H1 (cell line): ENCODE results near the gene BPIFB4. TPM values are rescaled to one million over a fixed set of nuclear protein-coding genes. Genes with fewer than 3 reads are reported as not detected.

Source experiments
- CTCF ChIA-PET: fragments of 300-600 bp; sonication (Branson Sonifier 250); formaldehyde crosslinking; loops from one replicate; lab custom pipeline; 2021; ENCODE audit not compliant: partially characterized antibody; lab: Charles Lee
- POLR2A ChIA-PET: fragments of 300-600 bp; sonication (Branson Sonifier 250); formaldehyde crosslinking; loops from one replicate; lab custom pipeline; 2021; ENCODE audit warnings: inconsistent platforms; ENCODE audit not compliant: partially characterized antibody; lab: Charles Lee
- DNase-seq, 2 experiments: peaks; one replicate each; pipeline versions ENCODE4 v3.0.0 to v3.0.0-alpha.2; 2010 to 2022; ENCODE audit warnings: low spot score in 2 of 2, low read depth in 1 of 2, mixed read lengths in 1 of 2
- FAIRE-seq: peaks from 2 replicates; lab custom pipeline; 2011; peaks lifted over from hg19 to GRCh38; lab: Jason Lieb, UNC
- H2AFZ ChIP-seq: 2 replicates; pipeline ENCODE4 v1.8.1; 2012; ENCODE audit warnings: low read length, inconsistent platforms
- H2AK5ac ChIP-seq: 2 replicates; pipeline ENCODE4 v1.6.1; 2013; ENCODE audit warnings: low read depth, low read length
- H2BK120ac ChIP-seq: replicated peaks from 2 replicates; pipeline ENCODE3; 2013; ENCODE audit warnings: low read depth, low read length, inconsistent platforms
- H2BK12ac ChIP-seq: 2 replicates; pipeline ENCODE4 v1.6.1; 2013; ENCODE audit warnings: low read depth, low read length
- H2BK15ac ChIP-seq: 2 replicates; pipeline ENCODE4 v1.6.1; 2013; ENCODE audit warnings: low read length
- H2BK20ac ChIP-seq: 2 replicates; pipeline ENCODE4 v1.6.1; 2013; ENCODE audit warnings: low read length
- H2BK5ac ChIP-seq: 2 replicates; pipeline ENCODE4 v1.6.1; 2013; ENCODE audit warnings: low read depth, low read length
- H3K14ac ChIP-seq: 2 replicates; pipeline ENCODE4 v1.6.1; 2013; ENCODE audit warnings: inconsistent platforms; ENCODE audit not compliant: insufficient read length
- H3K18ac ChIP-seq: 2 replicates; pipeline ENCODE4 v1.6.1; 2013; ENCODE audit warnings: low read length; ENCODE audit errors: extremely low read depth
- H3K23ac ChIP-seq: 2 replicates; pipeline ENCODE4 v1.6.1; 2013; ENCODE audit warnings: inconsistent platforms; ENCODE audit not compliant: insufficient read length
- H3K23me2 ChIP-seq: 2 replicates; pipeline ENCODE4 v1.6.1; 2013; ENCODE audit warnings: low read depth, low read length
- H3K27ac ChIP-seq: 2 replicates; pipeline ENCODE4 v1.6.1; 2011; ENCODE audit warnings: low read depth, low read length, inconsistent platforms
- H3K27me3 ChIP-seq, 4 experiments: replicated peaks in 1 of 4; 1 replicate in 1 of 4; 2 replicates in 3 of 4; pipeline versions ENCODE4 v1.6.1 to v1.8.1; 2011 to 2013; ENCODE audit warnings: low read length in 3 of 4, mild to moderate bottlenecking in 3 of 4, inconsistent platforms in 2 of 4, mixed read lengths in 2 of 4, moderate library complexity in 1 of 4; ENCODE audit not compliant: control insufficient read depth in 3 of 4, insufficient read depth in 3 of 4; ENCODE audit errors: extremely low read depth in 1 of 4
- H3K36me3 ChIP-seq, 4 experiments: 2 replicates each; pipeline versions ENCODE4 v1.6.1 to v1.8.1; 2011 to 2013; ENCODE audit warnings: mild to moderate bottlenecking in 4 of 4, low read length in 3 of 4, moderate library complexity in 2 of 4, control low read depth in 1 of 4, inconsistent platforms in 1 of 4; ENCODE audit not compliant: insufficient read depth in 4 of 4, control insufficient read depth in 2 of 4
- H3K4ac ChIP-seq: replicated peaks from 2 replicates; pipeline ENCODE3; 2013; ENCODE audit warnings: low read length, low read depth, mixed read lengths, inconsistent platforms; ENCODE audit not compliant: insufficient read length
- H3K4me1 ChIP-seq, 4 experiments: replicated peaks in 1 of 4; 1 replicate in 1 of 4; 2 replicates in 3 of 4; pipeline versions ENCODE4 v1.6.1 to v1.8.1; 2011 to 2013; ENCODE audit warnings: low read length in 3 of 4, inconsistent platforms in 2 of 4, mixed read lengths in 1 of 4; ENCODE audit not compliant: insufficient read depth in 4 of 4, control insufficient read depth in 3 of 4
- H3K4me2 ChIP-seq, 2 experiments: 2 replicates each; pipeline versions ENCODE4 v1.6.1 to v1.8.1; 2011 to 2013; ENCODE audit warnings: low read depth in 2 of 2, low read length in 2 of 2, control low read depth in 1 of 2, inconsistent platforms in 1 of 2, mild to moderate bottlenecking in 1 of 2; ENCODE audit not compliant: insufficient read depth in 1 of 2
- H3K4me3 ChIP-seq, 4 experiments: fragments of 200-600, 300-600 bp in 1 of 4; sonication (generic), shearing (Covaris generic), sonication (Bioruptor Twin) in 1 of 4; 2 replicates each; pipeline versions ENCODE4 v1.5.1 to v1.8.1; 2011 to 2016; ENCODE audit warnings: low read length in 4 of 4, low read depth in 3 of 4, control low read depth in 2 of 4, inconsistent platforms in 2 of 4, mild to moderate bottlenecking in 2 of 4, mixed read lengths in 1 of 4, moderate library complexity in 1 of 4; ENCODE audit not compliant: insufficient read depth in 2 of 4; ENCODE audit errors: extremely low read depth in 1 of 4
- H3K56ac ChIP-seq: replicated peaks from 2 replicates; pipeline ENCODE3; 2013; ENCODE audit warnings: low read depth, mild to moderate bottlenecking, mixed read lengths, low read length, inconsistent platforms; ENCODE audit not compliant: insufficient read length
- H3K79me1 ChIP-seq: 2 replicates; pipeline ENCODE4 v1.6.1; 2013; ENCODE audit warnings: low read depth, low read length, control low read depth
- H3K79me2 ChIP-seq, 2 experiments: 2 replicates each; pipeline versions ENCODE4 v1.6.1 to v1.8.1; 2012 to 2013; ENCODE audit warnings: low read length in 2 of 2, mild to moderate bottlenecking in 2 of 2, inconsistent platforms in 1 of 2; ENCODE audit not compliant: insufficient read depth in 2 of 2, control insufficient read depth in 1 of 2
- H3K9ac ChIP-seq, 4 experiments: replicated peaks in 1 of 4; 1 replicate in 1 of 4; 2 replicates in 3 of 4; pipeline versions ENCODE4 v1.6.1 to v1.8.1; 2011 to 2013; ENCODE audit warnings: low read depth in 3 of 4, low read length in 3 of 4, control low read depth in 2 of 4, mild to moderate bottlenecking in 2 of 4, moderate library complexity in 2 of 4, inconsistent platforms in 1 of 4; ENCODE audit errors: extremely low read depth in 1 of 4
- H3K9me3 ChIP-seq, 2 experiments: 2 replicates each; pipeline versions ENCODE4 v1.6.1 to v1.8.1; 2012 to 2013; ENCODE audit warnings: mild to moderate bottlenecking in 2 of 2, moderate library complexity in 2 of 2, control low read depth in 1 of 2, inconsistent platforms in 1 of 2, low read depth in 1 of 2, low read length in 1 of 2, mixed read lengths in 1 of 2; ENCODE audit not compliant: insufficient read depth in 2 of 2
- H4K20me1 ChIP-seq, 2 experiments: replicated peaks in 1 of 2; 2 replicates each; pipeline versions ENCODE3 to v1.8.1; 2011 to 2013; ENCODE audit warnings: inconsistent platforms in 2 of 2, low read length in 2 of 2, mild to moderate bottlenecking in 1 of 2; ENCODE audit not compliant: insufficient read depth in 2 of 2, control insufficient read depth in 1 of 2
- H4K5ac ChIP-seq: 2 replicates; pipeline ENCODE4 v1.6.1; 2013; ENCODE audit warnings: low read length, low read depth, mixed read lengths, inconsistent platforms; ENCODE audit not compliant: insufficient read length
- H4K8ac ChIP-seq: 2 replicates; pipeline ENCODE4 v1.8.0; 2013; ENCODE audit warnings: mild to moderate bottlenecking, moderate library complexity, low read length, inconsistent platforms; ENCODE audit not compliant: insufficient read depth; ENCODE audit errors: extremely low read depth
- H4K91ac ChIP-seq: replicated peaks from 2 replicates; pipeline ENCODE3; 2013; ENCODE audit warnings: low read length, mixed read lengths, inconsistent platforms; ENCODE audit not compliant: insufficient read length
- ASH2L ChIP-seq: fragments of 200-600, 300-600 bp; sonication (generic); IDR thresholded peaks from one replicate; pipeline ENCODE4 v1.7.1; 2017; ENCODE audit warnings: low read length
- CBX5 ChIP-seq: fragments of 300-800, 300-1000 bp; sonication (generic); IDR thresholded peaks from 2 replicates; pipeline ENCODE4 v1.7.1; 2016; ENCODE audit warnings: antibody characterized with exemption, low read length, low read depth
- CEBPB ChIP-seq: IDR thresholded peaks from 2 replicates; pipeline ENCODE4 v1.6.1; 2012; ENCODE audit warnings: low read depth, low read length
- GABPA ChIP-seq: IDR thresholded peaks from 2 replicates; pipeline ENCODE4 v1.6.1; 2011; ENCODE audit warnings: mild to moderate bottlenecking, low read length, moderate library complexity, borderline replicate concordance; ENCODE audit not compliant: insufficient read depth
- JUND ChIP-seq: IDR thresholded peaks from 2 replicates; pipeline ENCODE4 v1.6.1; 2011; ENCODE audit warnings: mild to moderate bottlenecking, improper control_type of control experiment, low read length
- POU5F1 ChIP-seq: IDR thresholded peaks from 2 replicates; pipeline ENCODE4 v1.6.1; 2011; ENCODE audit warnings: low read depth, mild to moderate bottlenecking, low read length, moderate library complexity
- RAD21 ChIP-seq, 2 experiments: IDR thresholded peaks in 1 of 2; conservative IDR thresholded peaks in 1 of 2; 2 replicates each; pipeline ENCODE4 v1.6.1; 2011; ENCODE audit warnings: low read depth in 2 of 2, low read length in 2 of 2, improper control_type of control experiment in 1 of 2, inconsistent platforms in 1 of 2, mild to moderate bottlenecking in 1 of 2, moderate library complexity in 1 of 2
- SIX5 ChIP-seq: IDR thresholded peaks from 2 replicates; pipeline ENCODE4 v1.6.1; 2011; ENCODE audit warnings: mild to moderate bottlenecking, low read depth, low read length
- SRF ChIP-seq: IDR thresholded peaks from 2 replicates; pipeline ENCODE4 v1.6.1; 2011; ENCODE audit warnings: mild to moderate bottlenecking, low read depth, low read length, moderate library complexity
- TAF7 ChIP-seq: optimal IDR thresholded peaks from 2 replicates; pipeline ENCODE3; 2011; ENCODE audit warnings: low read depth, mild to moderate bottlenecking, inconsistent platforms, low read length, moderate library complexity, borderline replicate concordance
- WGBS, 2 experiments: shearing (Covaris generic) in 1 of 2; methylation state at CpG; one replicate each; pipeline versions ENCODE4 v1.1.6 to v1.1.7; 2013 to 2015; ENCODE audit warnings: low lambda C conversion rate in 2 of 2, mixed read lengths in 2 of 2, inconsistent platforms in 1 of 2, low coverage in 1 of 2, missing lambda C conversion rate in 1 of 2; ENCODE audit not compliant: insufficient replicate concordance in 2 of 2, insufficient coverage in 1 of 2, insufficient read length in 1 of 2; ENCODE audit errors: extremely low coverage in 1 of 2, missing lambda C conversion rate in 1 of 2; 5-methylcytosine and 5-hydroxymethylcytosine counted together
- polyA plus RNA-seq, 7 experiments: library from polyadenylated mRNA; depleted of rRNA in 3 of 7; stranded (reverse) in 5 of 7; unstranded in 2 of 7; fragments of >200 nt in 5 of 7; fragments of 200-250 nt in 2 of 7; gene quantifications; 1 replicate in 5 of 7; 2 replicates in 1 of 7; 4 replicates in 1 of 7; pipeline versions ENCODE4 v1.2.1 to v1.2.3, GENCODE V29; 2011 to 2013; ENCODE audit warnings: missing spikeins in 2 of 7, mixed read lengths in 2 of 7
- total RNA-seq: library from RNA; stranded (reverse); fragmentation: NEBNext Ultra II Directional; extraction: Animal tissue kit (Norgen Biotek cat#: 25700); gene quantifications from 2 replicates; pipeline ENCODE4 v1.2.1, GENCODE V29; 2021
- TF ChIP-seq, protein P1 (sequence below): IDR thresholded peaks from 2 replicates; pipeline ENCODE4 v1.6.1; 2012; ENCODE audit warnings: inconsistent platforms
- TF ChIP-seq, protein P2 (sequence below): IDR thresholded peaks from 2 replicates; pipeline ENCODE4 v1.6.1; 2012; ENCODE audit warnings: low read length, inconsistent platforms

Gene BPIFB4
- total and polyA plus RNA-seq, 2 of the 8 experiments (the other 6 are each of a cell fraction or from before 2014, with no cell fraction given): not detected

DNA sequence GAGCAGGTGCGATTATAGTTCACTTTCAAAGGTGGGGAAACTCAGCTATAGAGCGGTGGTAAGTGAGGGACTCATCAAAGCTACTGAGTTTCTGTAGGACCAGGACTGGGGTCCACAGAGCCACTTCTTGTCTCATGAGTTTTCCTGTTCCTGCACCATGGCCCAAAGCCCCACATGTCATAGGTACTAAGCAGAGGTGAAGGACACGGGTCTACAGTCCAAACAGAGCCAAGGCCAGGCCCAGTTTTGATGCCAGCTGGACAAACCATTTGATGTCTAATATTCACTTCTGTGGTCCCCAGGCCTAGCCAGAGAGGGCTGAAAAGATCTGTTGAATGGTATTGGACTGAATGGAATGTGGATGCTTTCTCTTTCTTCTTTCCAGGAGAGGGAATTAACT, 37.0 kb upstream of the BPIFB4 start:
- Histone ChIP-seq H2BK20ac (no peak overlapping the region), H2BK5ac (no peak overlapping the region), H2BK12ac (no peak overlapping the region), H3K27ac (no peak overlapping the region), H3K4me3 (no peak overlapping the region), H3K4me1 (no peaks in the 10 kb centered on the region), H3K23me2 (peaks cover 7% of the 10 kb centered on the region; the same call in 1 of the 2 replicates), H3K23ac (no peak overlapping the region), H3K14ac (no peak overlapping the region), H2AK5ac (no peak overlapping the region), H3K4me2 (no peak overlapping the region), H3K56ac (no peak overlapping the region), H3K9me3 (peaks cover 3 to 15% of the 10 kb centered on the region in 2 experiments; a peak in 2 of 4 replicates), H4K20me1 (no peaks in the 10 kb centered on the region), H2BK15ac (no peak overlapping the region), H3K18ac (no peak overlapping the region), H2BK120ac (no peak overlapping the region), H3K79me1 (no peaks in the 10 kb centered on the region), H4K8ac (no peak overlapping the region), H2AFZ (no peak overlapping the region), H3K27me3 (peaks cover 0 to 3% (median 0%) of the 10 kb centered on the region in 4 experiments; a peak in 1 of 7 replicates), H4K5ac (no peak overlapping the region), H3K36me3 (no peaks in the 10 kb centered on the region), H3K9ac (no peak overlapping the region), H3K79me2 (no peaks in the 10 kb centered on the region), H4K91ac (no peak overlapping the region), H3K4ac (no peak overlapping the region)
- WGBS, 2 experiments: 79% methylated on average over 3 of the region's 3 CpGs; no CpG with 5 or more reads in 1 of the 2 experiments
- ChIA-PET POLR2A (interaction anchor here (1.2 kb wide), 1 partner anchor 30 kb away, joined by 3 read pairs; no protein-coding TSS in a partner anchor), CTCF (interaction anchor here (0.7 to 2.0 kb wide), 8 partner anchors 12 to 169 kb away, joined by 3 to 4 read pairs (median 4); partner anchors contain the start of genes BPIFB3 and SUN5)
- DNase-seq (no peak), FAIRE-seq (no peak)
- TF ChIP-seq GABPA (no peak), ASH2L (no peak), SRF (no peak), CBX5 (no peak), POU5F1 (no peak), RAD21 (IDR thresholded peaks at IDR 0.05 in 1 of 2, conservative IDR thresholded peaks at IDR 0.05 in 1 of 2; ENCODE audit: low read depth in 2 of 2, low read length in 2 of 2) (no peak), TAF7 (no peak), CEBPB (no peak), JUND (no peak), SIX5 (no peak)
- TF ChIP-seq, protein P1, sequence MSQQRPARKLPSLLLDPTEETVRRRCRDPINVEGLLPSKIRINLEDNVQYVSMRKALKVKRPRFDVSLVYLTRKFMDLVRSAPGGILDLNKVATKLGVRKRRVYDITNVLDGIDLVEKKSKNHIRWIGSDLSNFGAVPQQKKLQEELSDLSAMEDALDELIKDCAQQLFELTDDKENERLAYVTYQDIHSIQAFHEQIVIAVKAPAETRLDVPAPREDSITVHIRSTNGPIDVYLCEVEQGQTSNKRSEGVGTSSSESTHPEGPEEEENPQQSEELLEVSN: no peak
- TF ChIP-seq, protein P2, sequence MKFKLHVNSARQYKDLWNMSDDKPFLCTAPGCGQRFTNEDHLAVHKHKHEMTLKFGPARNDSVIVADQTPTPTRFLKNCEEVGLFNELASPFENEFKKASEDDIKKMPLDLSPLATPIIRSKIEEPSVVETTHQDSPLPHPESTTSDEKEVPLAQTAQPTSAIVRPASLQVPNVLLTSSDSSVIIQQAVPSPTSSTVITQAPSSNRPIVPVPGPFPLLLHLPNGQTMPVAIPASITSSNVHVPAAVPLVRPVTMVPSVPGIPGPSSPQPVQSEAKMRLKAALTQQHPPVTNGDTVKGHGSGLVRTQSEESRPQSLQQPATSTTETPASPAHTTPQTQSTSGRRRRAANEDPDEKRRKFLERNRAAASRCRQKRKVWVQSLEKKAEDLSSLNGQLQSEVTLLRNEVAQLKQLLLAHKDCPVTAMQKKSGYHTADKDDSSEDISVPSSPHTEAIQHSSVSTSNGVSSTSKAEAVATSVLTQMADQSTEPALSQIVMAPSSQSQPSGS: no peak
